HG03442 (cell line): ENCODE data around the gene CDH20.

Experiments
- ATAC-seq: cut with Tn5 transposase; IDR thresholded peaks from one replicate; pipeline ENCODE4 v1.9.1; 2021; ENCODE audit warnings: mild to moderate bottlenecking, moderate library complexity; ENCODE audit not compliant: unreplicated experiment

The CDH20 gene

GRCh38 chr18:61528961-61529360 is 195.7 kb downstream of the CDH20 start:
- no peak for ATAC-seq

- ATAC-seq, result no peak
Observed at GRCh38 chr18:61530681-61531080, 197.5 kb downstream of the CDH20 start.

GRCh38 chr18:61531182-61531581 is 198.0 kb downstream of the CDH20 start:
- no peak for ATAC-seq

- ATAC-seq, result no peak
Observed at GRCh38 chr18:61531891-61532290, 198.7 kb downstream of the CDH20 start.

- no peak for ATAC-seq
Observed at GRCh38 chr18:61535401-61535800, 202.2 kb downstream of the CDH20 start.

- ATAC-seq, result no peak
Observed at GRCh38 chr18:61541673-61542072, 208.4 kb downstream of the CDH20 start.

GRCh38 chr18:61542596-61542995 is 209.4 kb downstream of the CDH20 start:
- no peak for ATAC-seq

GRCh38 chr18:61543518-61543917 is 210.3 kb downstream of the CDH20 start:
- no peak for ATAC-seq

GRCh38 chr18:61544178-61544577 is 210.9 kb downstream of the CDH20 start:
- no peak for ATAC-seq

- no peak for ATAC-seq
Observed at GRCh38 chr18:61545281-61546245, 212.3 kb downstream of the CDH20 start.

GRCh38 chr18:61546590-61546989 is 213.4 kb downstream of the CDH20 start:
- no peak for ATAC-seq

- no peak for ATAC-seq
Observed at GRCh38 chr18:61549416-61549815, 216.2 kb downstream of the CDH20 start.

GRCh38 chr18:61549889-61550288 is 216.7 kb downstream of the CDH20 start:
- ATAC-seq, result no peak

- peak; percentile 85 for ATAC-seq
Observed at GRCh38 chr18:61551586-61551985, 218.4 kb downstream of the CDH20 start.

GRCh38 chr18:61553045-61553659 is 219.9 kb downstream of the CDH20 start:
- no peak for ATAC-seq

- no peak for ATAC-seq
Observed at GRCh38 chr18:61554117-61554776, 221.0 kb downstream of the CDH20 start.

GRCh38 chr18:61554946-61555361 is 221.7 kb downstream of the CDH20 start:
- no peak for ATAC-seq

- ATAC-seq, result no peak
Observed at GRCh38 chr18:61556316-61556715, 223.1 kb downstream of the CDH20 start.

- no peak for ATAC-seq
Observed at GRCh38 chr18:61556862-61557261, 223.6 kb downstream of the CDH20 start.

GRCh38 chr18:61569176-61569892 is 236.1 kb downstream of the CDH20 start:
- no peak for ATAC-seq

GRCh38 chr18:61570070-61570469 is 236.8 kb downstream of the CDH20 start:
- ATAC-seq, result no peak
